HG03139 (cell line): ENCODE data around the gene IMPA2.
"Not testable (repeated sequence)": the region's sequence is repeated elsewhere in the genome, so short reads cannot be mapped to it uniquely, and the experiment has no call there.

Experiments
- ATAC-seq: cut with Tn5 transposase; IDR thresholded peaks from one replicate; pipeline ENCODE4 v1.9.1; 2021; ENCODE audit not compliant: unreplicated experiment

The IMPA2 gene

DNA sequence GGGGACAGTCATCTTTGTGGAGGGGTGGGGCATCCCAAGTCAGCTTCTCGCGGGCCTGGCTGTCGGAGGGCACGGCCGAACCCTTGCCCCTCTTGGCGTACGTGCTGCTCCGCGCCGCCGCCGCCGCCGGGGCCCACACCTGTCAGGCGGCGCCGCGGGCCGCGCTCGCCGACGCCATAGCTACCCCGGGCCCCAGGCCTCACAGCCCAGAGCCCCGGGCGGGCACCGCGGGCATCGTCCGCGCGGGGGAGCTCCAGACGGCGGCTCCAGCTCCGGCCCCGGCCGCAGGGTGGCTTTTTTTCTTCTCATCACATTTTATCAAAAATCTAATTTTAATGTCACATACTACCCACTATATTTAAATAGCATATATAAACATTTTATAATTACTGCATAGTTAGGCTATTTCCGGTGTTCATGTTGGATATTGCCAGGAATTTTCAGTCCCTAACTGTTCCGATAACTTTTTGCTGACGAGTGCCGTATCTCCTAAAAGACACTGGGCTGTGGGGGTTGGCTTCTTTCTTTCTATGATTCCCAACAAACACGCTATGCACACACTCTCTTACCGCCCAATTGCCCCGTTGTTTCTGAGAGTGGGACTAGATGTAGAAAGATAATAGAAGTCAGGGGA lies 87.1 kb downstream of the IMPA2 start:
- ATAC-seq, result not testable (repeated sequence)

DNA sequence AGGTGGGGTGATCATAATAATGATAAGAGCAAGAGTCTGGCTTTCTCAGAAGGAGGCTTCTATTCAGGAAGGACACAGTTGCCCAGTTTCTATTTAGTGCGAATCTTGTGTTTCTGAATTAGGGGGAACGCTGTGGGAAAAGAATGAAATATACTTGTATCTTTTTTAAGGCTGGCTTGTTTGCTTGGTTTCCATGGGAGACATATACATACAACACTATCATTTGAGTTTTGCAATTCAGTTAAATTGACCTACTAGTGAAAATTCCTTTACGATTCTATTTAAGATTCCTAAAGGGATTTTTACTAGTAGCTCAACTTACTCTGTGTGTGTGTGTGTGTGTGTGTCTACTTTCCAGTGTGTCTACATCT lies 87.6 kb downstream of the IMPA2 start:
- ATAC-seq, result no peak

DNA sequence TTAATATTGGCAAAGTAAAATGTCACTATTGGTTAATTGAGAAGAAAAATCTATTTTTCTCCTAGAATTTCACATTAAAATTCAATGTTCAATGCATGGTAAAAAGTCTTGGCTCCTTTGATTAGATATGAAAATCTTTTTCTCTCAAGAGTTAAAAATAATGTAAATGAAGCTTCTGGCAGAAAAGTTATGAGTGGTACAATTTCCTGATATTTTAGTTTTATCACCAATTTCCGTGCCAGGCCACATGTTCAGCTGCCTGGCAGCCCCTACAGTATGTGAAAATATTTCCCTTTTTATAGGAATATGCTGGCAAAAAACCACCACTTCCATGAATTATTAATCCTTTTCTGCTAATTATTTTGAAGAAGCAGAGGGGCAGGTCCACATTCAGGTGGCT lies 89.8 kb downstream of the IMPA2 start:
- ATAC-seq, result not testable (repeated sequence)

DNA sequence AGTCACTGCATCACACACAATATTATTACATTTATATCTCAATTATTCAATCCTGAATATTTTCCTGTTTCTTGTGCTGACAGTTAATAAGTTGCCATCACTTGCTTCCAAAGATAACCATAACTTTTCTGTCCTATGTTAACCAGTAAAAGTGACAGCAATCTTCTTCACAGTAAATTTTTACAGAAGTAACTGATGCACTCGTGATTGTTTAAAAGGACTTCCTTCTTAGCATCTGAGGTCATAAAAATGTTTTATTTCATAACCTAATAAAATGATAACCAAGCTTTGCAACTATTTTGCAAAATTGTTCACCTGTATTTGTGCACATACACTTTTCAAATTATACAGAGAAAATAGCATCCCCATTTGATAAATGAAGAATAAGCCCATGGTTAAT lies 91.7 kb downstream of the IMPA2 start:
- ATAC-seq, result no peak

DNA sequence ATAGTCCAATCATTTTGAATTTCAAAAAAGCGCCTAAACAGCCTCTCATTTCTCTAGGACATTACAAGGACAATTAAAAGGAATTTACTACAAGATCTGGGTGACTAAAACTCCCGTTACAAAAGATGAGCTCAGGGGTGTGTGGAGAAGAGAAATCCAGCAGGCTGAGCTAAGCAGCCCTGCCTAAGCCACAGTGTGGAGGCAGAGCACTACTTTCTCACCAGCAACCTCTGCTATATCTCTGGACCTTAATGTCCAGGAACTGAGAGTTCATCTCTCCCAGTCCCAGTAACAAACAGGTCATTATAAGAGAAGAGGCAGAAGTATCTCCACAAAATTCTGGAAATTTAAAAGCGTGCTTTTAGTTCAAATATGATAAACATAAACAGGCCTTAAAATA lies 93.4 kb downstream of the IMPA2 start:
- no peak for ATAC-seq

DNA sequence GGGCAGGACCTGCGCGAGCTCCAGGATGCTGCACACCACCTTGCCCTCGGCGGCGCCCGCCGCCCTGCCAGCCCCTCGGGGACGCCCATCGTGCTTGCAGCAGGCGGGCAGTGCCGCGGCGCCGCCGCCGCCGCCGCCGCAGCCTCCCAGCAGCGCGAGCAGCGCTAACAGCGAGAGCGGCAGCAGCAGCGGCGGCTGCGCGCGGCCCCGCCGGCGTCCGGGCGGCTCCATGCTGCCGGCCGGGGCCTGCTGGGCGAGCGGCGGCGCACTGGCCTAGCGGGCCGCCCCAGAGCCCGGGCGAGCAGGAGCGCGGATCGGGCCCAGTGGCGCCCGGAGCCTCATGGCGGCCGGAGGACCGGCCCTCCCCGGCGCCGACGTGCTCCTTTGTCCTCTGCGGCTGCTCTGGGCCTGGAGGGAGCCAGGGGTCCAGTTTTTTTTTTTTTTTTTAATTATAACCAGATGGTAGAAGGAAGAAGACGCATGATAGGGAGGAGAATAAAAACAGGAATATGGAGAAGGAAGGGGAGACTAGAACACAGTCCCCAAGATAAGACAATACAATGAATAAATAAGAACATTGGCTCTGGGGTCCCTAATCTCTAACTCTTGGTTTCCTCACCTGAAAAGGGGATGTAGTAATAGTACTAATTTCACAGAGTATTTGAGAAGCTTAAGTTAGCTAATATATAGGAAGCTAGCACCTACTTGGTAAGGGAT lies 95.3 kb downstream of the IMPA2 start:
- ATAC-seq, result no peak

DNA sequence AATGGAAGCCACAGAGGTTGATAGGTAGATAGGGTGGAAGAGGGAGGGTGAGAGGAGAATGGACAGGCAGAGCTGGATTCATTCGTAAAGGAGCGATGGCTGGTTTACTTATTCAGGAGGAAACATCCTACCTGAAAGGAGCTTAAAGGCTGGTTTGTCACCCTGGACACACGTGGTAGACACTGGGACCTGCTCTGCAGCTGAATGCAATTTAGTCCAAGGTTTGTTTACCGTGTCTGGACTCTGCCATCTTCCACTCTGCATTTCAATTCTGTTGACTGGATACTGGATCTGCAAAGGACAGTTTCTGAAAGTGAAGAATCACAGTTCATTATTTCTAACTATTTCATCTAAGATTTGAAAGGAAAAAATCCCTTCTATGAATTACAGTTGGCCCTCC lies 96.7 kb downstream of the IMPA2 start:
- not testable (repeated sequence) for ATAC-seq

DNA sequence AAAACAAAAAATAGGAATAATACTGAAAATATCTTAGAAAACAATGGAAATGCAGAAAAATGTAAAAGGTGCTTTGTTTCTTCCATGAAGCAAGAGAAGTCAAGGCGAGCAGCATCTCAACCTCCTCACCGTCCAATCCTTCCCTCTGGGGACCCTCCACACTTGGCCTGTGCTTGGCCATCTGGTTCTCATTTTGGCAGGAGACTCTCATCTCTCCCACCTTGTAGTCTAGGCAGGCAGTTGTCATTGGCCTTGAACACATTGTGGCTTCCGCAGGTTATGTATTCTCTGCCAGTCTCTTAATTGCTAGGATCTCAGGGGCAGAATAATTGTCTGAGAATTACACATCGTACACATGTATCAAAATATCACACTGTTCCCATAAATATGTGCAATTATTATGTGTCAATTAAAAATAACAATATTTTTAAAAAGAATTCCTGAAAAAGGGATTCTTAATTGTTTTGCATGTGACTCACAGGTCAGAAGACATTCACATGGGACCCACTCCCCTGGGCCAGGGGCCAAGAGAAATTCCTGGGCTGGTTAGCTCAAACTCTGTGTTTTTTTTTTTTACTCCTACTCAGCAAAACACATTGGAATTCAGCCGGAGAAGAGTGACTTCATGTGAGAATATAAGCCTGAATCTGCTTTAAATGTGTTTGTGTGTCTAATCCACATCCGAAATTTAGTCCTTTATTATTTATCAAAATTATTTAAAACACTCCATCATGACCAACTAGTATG lies 98.4 kb downstream of the IMPA2 start:
- ATAC-seq, result no peak
